ENCODE data around the gene ACKR3. TPM values are rescaled to one million over a fixed set of nuclear protein-coding genes. Genes with fewer than 3 reads are reported as not detected.

Gene ACKR3
- total and polyA plus RNA-seq, 2 experiments from 2014 or later: 1.0 to 3.0 TPM

DNA sequence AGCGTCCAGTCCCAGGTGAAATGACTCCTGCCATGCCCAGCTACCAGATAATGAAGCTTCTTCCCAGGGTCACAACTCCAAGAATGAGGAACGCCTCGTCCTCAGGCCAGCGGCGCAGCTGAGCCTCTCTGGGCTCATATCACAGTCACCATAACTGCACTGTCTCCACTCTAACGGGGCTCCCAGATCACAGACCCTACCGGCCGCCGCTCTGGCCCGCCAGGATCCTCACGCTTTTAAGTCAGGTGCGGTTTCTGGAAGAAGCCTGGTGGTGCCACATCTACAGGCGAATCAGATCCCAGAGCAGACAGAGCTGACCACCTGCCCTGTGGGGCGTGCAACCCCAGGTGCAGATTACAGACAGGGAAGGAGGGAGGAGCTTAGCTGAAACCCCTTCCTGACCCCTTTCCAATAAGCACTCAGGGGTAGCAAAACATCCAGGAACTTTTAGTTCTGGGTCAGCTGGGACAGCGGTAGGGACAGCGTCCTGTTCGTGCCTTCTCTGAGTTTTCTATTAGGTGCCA is 3.7 kb upstream of the ACKR3 start:
- no peak overlapping the region for H3K4me3 Mint-ChIP-seq
- Histone ChIP-seq H3K4me1 (ENCODE audit: insufficient read depth) (peaks cover 28% of the 10 kb centered on the region), H3K4me2 (peak overlapping the region; percentile 17), H2AFZ (peak overlapping the region; percentile 61; the same call in 1 of the 2 replicates), H3K4me3 (no peak overlapping the region), H4K20me1 (replicated peaks; ENCODE audit: insufficient read depth) (no peaks in the 10 kb centered on the region), H3K27ac (ENCODE audit: low read depth) (no peak overlapping the region), H3K9me2 (ENCODE audit: insufficient read depth) (0 out of 2 replicates have a peak, but pooled peaks cover 6% of the 10 kb centered on the region), H3K36me3 (ENCODE audit: insufficient read depth) (no peaks in the 10 kb centered on the region), H3K79me2 (replicated peaks; ENCODE audit: insufficient read depth) (no peaks in the 10 kb centered on the region), H3F3A (replicated peaks; ENCODE audit: low read depth) (peaks cover 8% of the 10 kb centered on the region; the same call in 1 of the 2 replicates), H3K27me3 (ENCODE audit: insufficient read depth) (peaks cover 27% of the 10 kb centered on the region)
- peaks cover 51% of the 10 kb centered on the region for H3K4me1 Mint-ChIP-seq
- ATAC-seq (no peak), DNase-seq (ENCODE audit: low spot score) (no peak)
- H3K27me3 Mint-ChIP-seq (ENCODE audit: insufficient read depth, low read depth, poor library complexity): peaks cover 31% of the 10 kb centered on the region
- TF ChIP-seq CTCF (conservative IDR thresholded peaks at IDR 0.05; ENCODE audit: low read depth in 2 of 2) (no peak), REST (IDR thresholded peaks at IDR 0.05; ENCODE audit: unreplicated experiment) (no peak), EZH2 (IDR thresholded peaks at IDR 0.05; ENCODE audit: low read depth, unreplicated experiment) (no peak)
- no peaks in the 10 kb centered on the region; the same call in 2 of the 3 replicates for H3K36me3 Mint-ChIP-seq (ENCODE audit: low read depth)
- no peak overlapping the region for H3K27ac Mint-ChIP-seq
- H3K9me3 Mint-ChIP-seq: no peaks in the 10 kb centered on the region

DNA sequence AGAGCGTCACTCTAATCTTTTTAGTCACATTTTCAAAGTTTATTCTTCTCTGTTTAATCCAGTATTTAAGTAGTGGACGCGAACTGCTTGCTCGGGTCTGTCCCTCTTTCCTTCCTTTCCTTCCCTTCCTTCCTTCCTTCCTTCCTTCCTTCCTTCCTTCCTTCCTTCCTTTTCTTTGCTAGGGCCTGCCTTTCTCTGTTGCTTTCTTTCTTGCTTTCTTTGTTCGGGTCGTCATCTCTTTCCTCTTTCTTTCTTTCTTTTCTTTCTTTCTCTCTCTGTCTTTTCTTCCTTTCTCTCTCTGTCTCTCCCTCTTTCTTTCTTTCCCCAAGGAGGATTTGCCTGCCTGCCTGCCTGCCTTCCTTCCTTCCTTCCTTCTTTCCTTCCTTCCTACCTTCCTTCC is 3.0 kb upstream of the ACKR3 start:
- Histone ChIP-seq H3K27me3 (ENCODE audit: insufficient read depth) (peaks cover 27% of the 10 kb centered on the region), H3K4me2 (no peak overlapping the region; the same call in 1 of the 2 replicates), H3K27ac (ENCODE audit: low read depth) (no peak overlapping the region), H2AFZ (no peak overlapping the region), H3K4me3 (no peak overlapping the region), H3K9me2 (ENCODE audit: insufficient read depth) (0 out of 2 replicates have a peak, but pooled peaks cover 6% of the 10 kb centered on the region), H3K36me3 (ENCODE audit: insufficient read depth) (no peaks in the 10 kb centered on the region), H4K20me1 (replicated peaks; ENCODE audit: insufficient read depth) (no peaks in the 10 kb centered on the region), H3K79me2 (replicated peaks; ENCODE audit: insufficient read depth) (no peaks in the 10 kb centered on the region), H3F3A (replicated peaks; ENCODE audit: low read depth) (peaks cover 8% of the 10 kb centered on the region; the same call in 1 of the 2 replicates), H3K4me1 (ENCODE audit: insufficient read depth) (peaks cover 34% of the 10 kb centered on the region)
- Mint-ChIP-seq H3K4me1 (peaks cover 58% of the 10 kb centered on the region), H3K36me3 (ENCODE audit: low read depth) (no peaks in the 10 kb centered on the region; the same call in 2 of the 3 replicates), H3K9me3 (no peaks in the 10 kb centered on the region), H3K27me3 (ENCODE audit: insufficient read depth, low read depth, poor library complexity) (peaks cover 31% of the 10 kb centered on the region), H3K27ac (no peak overlapping the region), H3K4me3 (no peak overlapping the region)
- DNase-seq (ENCODE audit: low spot score) (no peak), ATAC-seq (no peak)
- no peak for TF ChIP-seq ETS1 (IDR thresholded peaks at IDR 0.05)
- no peak for TF ChIP-seq CREB1 (CRISPR knock-in tag; IDR thresholded peaks at IDR 0.05; ENCODE audit: low read depth)

Data from GM23338 (cell line).